Heart left ventricle (tissue), 16 donors: Measurements from ENCODE around the gene FNDC3B. TPM values are rescaled to one million over a fixed set of nuclear protein-coding genes. Genes with fewer than 3 reads are reported as not detected.

Source experiments
- ATAC-seq, 4 donors: fragments of 200-7000 bp; cut with Tn5 transposase; one replicate each; pipeline ENCODE4 v1.9.1; 2020 to 2022; ENCODE audit warnings: moderate library complexity in 4 of 4, mild to moderate bottlenecking in 3 of 4, moderate number of reproducible peaks in 1 of 4
- DNase-seq, 5 donors: peaks; one replicate each; pipeline ENCODE4 v3.0.0-alpha.2; 2020
- H3K27ac ChIP-seq, 12 donors: fragments of 200-600 bp; sonication (generic) in 4 of 12; one replicate each; pipeline versions ENCODE4 v1.5.0 to v1.8.0; 2016 to 2022; ENCODE audit warnings: mild to moderate bottlenecking in 2 of 12
- H3K27me3 ChIP-seq, 9 donors: fragments of 200-600 bp; sonication (generic) in 2 of 9; one replicate each; pipeline versions ENCODE4 v1.5.1 to v1.8.0; 2016 to 2022; ENCODE audit warnings: mild to moderate bottlenecking in 3 of 9
- H3K36me3 ChIP-seq, 9 donors: fragments of 200-600 bp; sonication (generic) in 2 of 9; one replicate each; pipeline versions ENCODE4 v1.5.0 to v1.8.0; 2018 to 2022; ENCODE audit warnings: mild to moderate bottlenecking in 2 of 9
- H3K4me1 ChIP-seq, 12 donors: fragments of 200-600 bp; sonication (generic) in 4 of 12; one replicate each; pipeline versions ENCODE4 v1.5.0 to v1.8.0; 2016 to 2022; ENCODE audit warnings: mild to moderate bottlenecking in 3 of 12
- H3K4me3 ChIP-seq, 12 donors: fragments of 200-600 bp; sonication (generic) in 4 of 12; one replicate each; pipeline versions ENCODE4 v1.5.0 to v1.8.0; 2017 to 2022; ENCODE audit warnings: mild to moderate bottlenecking in 9 of 12, moderate library complexity in 4 of 12
- H3K9me3 ChIP-seq, 12 donors: fragments of 200-600 bp; sonication (generic) in 4 of 12; one replicate each; pipeline versions ENCODE4 v1.5.0 to v1.8.0; 2016 to 2022; ENCODE audit warnings: mild to moderate bottlenecking in 1 of 12
- CTCF ChIP-seq, 12 donors: fragments of 200-600 bp; sonication (generic) in 4 of 12; IDR thresholded peaks; one replicate each; pipeline versions ENCODE4 v1.5.0 to v1.8.0; 2018 to 2022; ENCODE audit warnings: antibody characterized with exemption in 12 of 12, mild to moderate bottlenecking in 5 of 12
- POLR2A ChIP-seq, 2 donors: fragments of 450-650 bp; IDR thresholded peaks; one replicate each; pipeline ENCODE4 v1.6.1; 2017; ENCODE audit warnings: antibody characterized with exemption in 2 of 2, mild to moderate bottlenecking in 2 of 2, moderate library complexity in 2 of 2
- WGBS, 4 donors: extraction: QIAGEN DNeasy Blood & Tissue Kit in 2 of 4; methylation state at CpG; one replicate each; pipeline versions ENCODE4 v1.1.5 to v1.1.7; 2013 to 2018; 5-methylcytosine and 5-hydroxymethylcytosine counted together
- intact Hi-C, 10 donors: fragments of 100-400 bp; cut with DNase I; formaldehyde crosslinking; loops; one replicate each; pipeline versions ENCODE4 v1.11.1 to v1.14.2; 2022
- polyA plus RNA-seq, 2 donors: library from polyadenylated mRNA; stranded (reverse); fragments of 200-250 nt; gene quantifications; one replicate each; pipeline ENCODE4 v1.2.3, GENCODE V29; 2013
- total RNA-seq, 9 donors: library from RNA; depleted of rRNA in 2 of 9; stranded (reverse); fragments of >200 nt in 2 of 9; fragmentation: NEBNext Ultra II Directional in 3 of 9; extraction: Animal tissue kit (Norgen Biotek cat#: 25700) in 3 of 9; gene quantifications; one replicate each; pipeline versions ENCODE4 v1.1.0 to v1.2.4, GENCODE V29; 2016 to 2023
- donor health status: ischemic (EF 13 %, LVEDD 7.1; RV severe dilation, severe dysfunction).
- donor health status: healthy with polysubstance abuse.
- donor health status: DM: no; HTN: yes; CAD: no.
- donor health status: DM: no; HTN: no; CAD: no.
- donor health status: ischemic (EF 25% LVEDD 6.9; RV normal size, moderate dysfunction).
- donor health status: ischemic (EF 25% LVEDD 5.7; RV mildly dilated, moderate dysfunction).
- donor health status: healthy.
- donor health status: DM: yes; HTN: yes; CAD: no.
- donor health status: ischemic (EF 35%, LVEDD 5.7; RV mildly dilated, moderate dysfunction).
- donor health status: nonischemic (EF 11% LVEDD 7.7; RV severe dilation, severe dysfunction).
- donor health status: DM: yes; HTN: yes; CAD: no.
- donor health status: PGD.
- donor health status: ischemic (EF 29% LVEDD 5.4; RV normal size, mild dysfunction).
- donor health status: nonischemic (EF 23%, LVEDD 6.1; RV moderate dilation, normal function).

FNDC3B gene
- total and polyA plus RNA-seq, 11 donors = 9.4 to 113 (median 68.2) TPM

- Histone ChIP-seq H3K27me3 (no peaks in the 10 kb centered on the region), H3K4me3 (no peak overlapping the region), H3K27ac (peak overlapping the region in 1 of 12 donors; percentile 23), H3K36me3 (peaks cover 0 to 96% (median 88%) of the 10 kb centered on the region in 9 donors), H3K4me1 (peaks cover 0 to 22% (median 6%) of the 10 kb centered on the region in 12 donors), H3K9me3 (no peaks in the 10 kb centered on the region)
- intact Hi-C loops = loop anchor here in 3 of 10 donors (10.0 kb wide), 1 partner anchor 494 kb away; no protein-coding TSS in a partner anchor
- DNase-seq = no peak
- WGBS, 4 donors = 75 to 91% (median 88%) methylated on average over 2 of the region's 2 CpGs
- no peak for ATAC-seq
- TF ChIP-seq CTCF (IDR thresholded peaks at IDR 0.05) = no peak
- no peak for TF ChIP-seq POLR2A (IDR thresholded peaks at IDR 0.05)
Observed at GRCh38 chr3:172329070-172329469, 289.7 kb downstream of the FNDC3B start.

- no peak for DNase-seq
- H3K36me3 ChIP-seq = peaks cover 0 to 95% (median 90%) of the 10 kb centered on the region in 9 donors
- intact Hi-C loops = loop anchor here in 7 of 10 donors (5.0 to 10.0 kb wide), 8 partner anchors 38 to 503 kb away; partner anchors contain the start of gene FNDC3B (in 4 of the 7)
Observed at GRCh38 chr3:172330413-172330812, 291.0 kb downstream of the FNDC3B start.

GRCh38 chr3:172332256-172333041, 293.1 kb downstream of the FNDC3B start:
- ATAC-seq (peak; percentile 76 to 89 (median 86)), DNase-seq (peak in 4 of 5 donors; percentile 50 to 63 (median 54))
- H3K9me3 ChIP-seq = no peaks in the 10 kb centered on the region
- peak overlapping the region in 8 of 12 donors; percentile 3 to 63 (median 34) for H3K27ac ChIP-seq
- no peaks in the 10 kb centered on the region for H3K27me3 ChIP-seq
- peaks cover 0 to 11% (median 5%) of the 10 kb centered on the region in 12 donors for H3K4me1 ChIP-seq
- H3K4me3 ChIP-seq = no peak overlapping the region
- intact Hi-C loops = loop anchor here in 7 of 10 donors (5.0 to 10.0 kb wide), 8 partner anchors 40 to 505 kb away; partner anchors contain the start of gene FNDC3B (in 4 of the 7)
- TF ChIP-seq POLR2A (IDR thresholded peaks at IDR 0.05) (no peak), CTCF (IDR thresholded peaks at IDR 0.05) (peak; percentile 82 to 95 (median 90))
- WGBS, 4 donors = 36 to 48% (median 43%) methylated on average over 2 of the region's 2 CpGs
- peaks cover 0 to 98% (median 94%) of the 10 kb centered on the region in 9 donors for H3K36me3 ChIP-seq

More at GRCh38 chr3:172330413-172330812, 291.0 kb downstream of the FNDC3B start:
- TF ChIP-seq CTCF (IDR thresholded peaks at IDR 0.05) (no peak), POLR2A (IDR thresholded peaks at IDR 0.05) (no peak)
- no peak for ATAC-seq
- Histone ChIP-seq H3K4me1 (peaks cover 0 to 12% (median 5%) of the 10 kb centered on the region in 12 donors), H3K27me3 (no peaks in the 10 kb centered on the region), H3K4me3 (no peak overlapping the region), H3K27ac (no peak overlapping the region), H3K9me3 (no peaks in the 10 kb centered on the region)
- 87 to 94% (median 91%) methylated on average over 4 of the region's 4 CpGs for WGBS, 4 donors

- no peak for DNase-seq
- no peak overlapping the region for H3K4me3 ChIP-seq
- no peaks in the 10 kb centered on the region for H3K9me3 ChIP-seq
- H3K4me1 ChIP-seq = peaks cover 0 to 11% (median 5%) of the 10 kb centered on the region in 12 donors
- no peaks in the 10 kb centered on the region for H3K27me3 ChIP-seq
- intact Hi-C loops = loop anchor here in 7 of 10 donors (5.0 to 10.0 kb wide), 8 partner anchors 41 to 506 kb away; partner anchors contain the start of gene FNDC3B (in 4 of the 7)
- TF ChIP-seq POLR2A (IDR thresholded peaks at IDR 0.05) (no peak), CTCF (IDR thresholded peaks at IDR 0.05) (no peak)
- ATAC-seq = no peak
- peak overlapping the region in 5 of 12 donors; percentile 3 to 31 (median 19) for H3K27ac ChIP-seq
- peaks cover 0 to 98% (median 94%) of the 10 kb centered on the region in 9 donors for H3K36me3 ChIP-seq
Observed at GRCh38 chr3:172333042-172333377, 293.6 kb downstream of the FNDC3B start.
